NCI-H1694 (cell line): ENCODE measurements around the gene SH2D1A.
A peak's percentile ranks its signal among the peaks of the same experiment; 100 is the strongest.
"Not testable (repeated sequence)": the region's sequence is repeated elsewhere in the genome, so short reads cannot be mapped to it uniquely, and the experiment has no call there.

Experiments used
- DNase-seq: peaks from one replicate; lab custom pipeline; 2025; lab: John Stamatoyannopoulos, UW

SH2D1A gene

GRCh38 chrX:124354648-124355047 lies 8.3 kb downstream of the SH2D1A start:
- DNase-seq, result no peak

GRCh38 chrX:124358800-124359383 lies 12.5 kb downstream of the SH2D1A start:
- no peak for DNase-seq

- no peak for DNase-seq
Measured at GRCh38 chrX:124362072-124362471, 15.7 kb downstream of the SH2D1A start.

- DNase-seq, result no peak
Measured at GRCh38 chrX:124362761-124363160, 16.4 kb downstream of the SH2D1A start.

- no peak for DNase-seq
Measured at GRCh38 chrX:124369722-124370121, 23.4 kb downstream of the SH2D1A start.

GRCh38 chrX:124373348-124373747 lies 27.0 kb downstream of the SH2D1A start:
- no peak for DNase-seq

- no peak for DNase-seq
Measured at GRCh38 chrX:124378643-124379042, 32.3 kb downstream of the SH2D1A start.

GRCh38 chrX:124383354-124383753 lies 37.0 kb downstream of the SH2D1A start:
- no peak for DNase-seq

GRCh38 chrX:124386401-124386800 lies 40.0 kb downstream of the SH2D1A start:
- no peak for DNase-seq

- peak; percentile 63 for DNase-seq
Measured at GRCh38 chrX:124388562-124388961, 42.2 kb downstream of the SH2D1A start.

GRCh38 chrX:124392794-124393193 lies 46.4 kb downstream of the SH2D1A start:
- DNase-seq, result no peak

- no peak for DNase-seq
Measured at GRCh38 chrX:124393238-124393637, 46.9 kb downstream of the SH2D1A start.

GRCh38 chrX:124393659-124394058 lies 47.3 kb downstream of the SH2D1A start:
- no peak for DNase-seq

- no peak for DNase-seq
Measured at GRCh38 chrX:124395145-124395880, 49.0 kb downstream of the SH2D1A start.

- DNase-seq, result no peak
Measured at GRCh38 chrX:124401696-124402095, 55.3 kb downstream of the SH2D1A start.

GRCh38 chrX:124405868-124406267 lies 59.5 kb downstream of the SH2D1A start:
- DNase-seq, result no peak

- peak; percentile 63 for DNase-seq
Measured at GRCh38 chrX:124406294-124407014, 60.1 kb downstream of the SH2D1A start.

GRCh38 chrX:124407226-124407625 lies 60.9 kb downstream of the SH2D1A start:
- no peak for DNase-seq

GRCh38 chrX:124408380-124408779 lies 62.0 kb downstream of the SH2D1A start:
- not testable (repeated sequence) for DNase-seq

GRCh38 chrX:124413244-124413643 lies 66.9 kb downstream of the SH2D1A start:
- no peak for DNase-seq

- no peak for DNase-seq
Measured at GRCh38 chrX:124414281-124414680, 67.9 kb downstream of the SH2D1A start.

GRCh38 chrX:124415115-124415800 lies 68.9 kb downstream of the SH2D1A start:
- no peak for DNase-seq
